A549 (cell line): Measurements from ENCODE around the gene ARHGEF38. TPM values are rescaled to one million over a fixed set of nuclear protein-coding genes. Genes with fewer than 3 reads are reported as not detected.

ENCODE experiments used
- ATAC-seq, 2 experiments: fragments of 200-7000 bp in 1 of 2; fragments of >200 bp in 1 of 2; cut with Nextera tagmentation in 1 of 2; cut with Tn5 transposase in 1 of 2; 3 replicates each; pipeline versions ENCODE4 v1.8.0 to v1.9.1; 2018 to 2020; ENCODE audit warnings: mild to moderate bottlenecking in 1 of 2, moderate library complexity in 1 of 2
- CTCF ChIA-PET: fragments of 300-600 bp; sonication (Branson Sonifier 250); formaldehyde crosslinking; extraction: SDS; loops from one replicate; lab custom pipeline; 2021; ENCODE audit warnings: antibody characterized with exemption, inconsistent platforms; lab: Yijun Ruan, JAX
- POLR2A ChIA-PET: fragments of 350-600 bp; formaldehyde crosslinking; extraction: SDS; loops from one replicate; lab custom pipeline; 2021; ENCODE audit warnings: antibody characterized with exemption, inconsistent platforms; lab: Yijun Ruan, JAX
- DNase-seq, 2 experiments: peaks; one replicate each; pipeline versions ENCODE4 v3.0.0 to v3.0.0-alpha.2; 2011 to 2016; ENCODE audit warnings: low read depth in 1 of 2, low spot score in 1 of 2
- FAIRE-seq: peaks from 2 replicates; lab custom pipeline; 2011; peaks lifted over from hg19 to GRCh38; lab: Jason Lieb, UNC
- H3K27ac ChIP-seq, 2 experiments: fragments of >200 bp; sonication (Bioruptor Twin); formaldehyde crosslinking; 3 replicates each; pipeline ENCODE4 v1.5.1; 2016 to 2017
- H3K4me1 ChIP-seq: fragments of >200 bp; sonication (Bioruptor Twin); formaldehyde crosslinking; 3 replicates; pipeline ENCODE4 v1.6.1; 2016
- H3K4me2 ChIP-seq: fragments of >200 bp; sonication (Bioruptor Twin); formaldehyde crosslinking; 3 replicates; pipeline ENCODE4 v1.6.1; 2016
- H3K4me3 ChIP-seq: fragments of >200 bp; sonication (Bioruptor Twin); formaldehyde crosslinking; 3 replicates; pipeline ENCODE4 v1.5.1; 2016
- H3K9me3 ChIP-seq: fragments of >200 bp; sonication (Bioruptor Twin); formaldehyde crosslinking; 3 replicates; pipeline ENCODE4 v1.6.1; 2016
- ATOH8 ChIP-seq: fragments of 250-450 bp; sonication (Bioruptor Pico); IDR thresholded peaks from 2 replicates; pipeline ENCODE4 v1.5.0; 2020; ENCODE audit warnings: low read depth, mild to moderate bottlenecking, moderate library complexity
- CBX2 ChIP-seq: fragments of 200-600 bp; sonication (generic); IDR thresholded peaks from 2 replicates; pipeline ENCODE4 v1.6.1; 2016; ENCODE audit warnings: low read depth, mild to moderate bottlenecking, borderline replicate concordance
- CHD2 ChIP-seq: fragments of 150-350 bp; IDR thresholded peaks from 2 replicates; pipeline ENCODE4 v1.6.1; 2014; ENCODE audit warnings: low read length; ENCODE audit not compliant: partially characterized antibody
- ESRRA ChIP-seq: fragments of 150-350 bp; IDR thresholded peaks from 2 replicates; pipeline ENCODE4 v1.6.1; 2014; ENCODE audit warnings: mild to moderate bottlenecking, low read length, borderline replicate concordance
- FOSB ChIP-seq: fragments of 250-450 bp; sonication (Bioruptor Pico); IDR thresholded peaks from 2 replicates; pipeline ENCODE4 v1.5.0; 2020; ENCODE audit warnings: mild to moderate bottlenecking, moderate library complexity
- FOSL2 ChIP-seq, 2 experiments: fragments of 450-650 bp in 1 of 2; fragments of >200 bp in 1 of 2; sonication (Bioruptor Twin) in 1 of 2; formaldehyde crosslinking; IDR thresholded peaks; 2 replicates each; pipeline versions ENCODE4 v1.5.0 to v1.6.1; 2016 to 2020; ENCODE audit warnings: mild to moderate bottlenecking in 1 of 2, moderate library complexity in 1 of 2
- FOXS1 ChIP-seq: fragments of 250-450 bp; sonication (Bioruptor Pico); IDR thresholded peaks from 2 replicates; pipeline ENCODE4 v1.5.0; 2020; ENCODE audit warnings: mild to moderate bottlenecking, moderate library complexity
- GATA3 ChIP-seq: IDR thresholded peaks from 2 replicates; pipeline ENCODE4 v1.6.1; 2012; ENCODE audit warnings: borderline replicate concordance
- HMGXB4 ChIP-seq: fragments of 250-450 bp; sonication (Bioruptor Pico); IDR thresholded peaks from 2 replicates; pipeline ENCODE4 v1.5.0; 2021; ENCODE audit warnings: mild to moderate bottlenecking, moderate library complexity, borderline replicate concordance
- HOXB13 ChIP-seq: fragments of 250-450 bp; sonication (Bioruptor Pico); IDR thresholded peaks from 2 replicates; pipeline ENCODE4 v1.5.0; 2020; ENCODE audit warnings: low read depth, mild to moderate bottlenecking, moderate library complexity
- JUN ChIP-seq, 2 experiments: fragments of >200 bp; sonication (Bioruptor Twin); formaldehyde crosslinking; IDR thresholded peaks; 2 replicates in 1 of 2; 3 replicates in 1 of 2; pipeline ENCODE4 v1.6.1; 2016 to 2017
- KDM1A ChIP-seq: fragments of 200-600 bp; sonication (generic); IDR thresholded peaks from 2 replicates; pipeline ENCODE4 v1.6.1; 2016; ENCODE audit warnings: low read depth, mild to moderate bottlenecking
- KDM5A ChIP-seq: fragments of 200-600 bp; sonication (generic); IDR thresholded peaks from 2 replicates; pipeline ENCODE4 v1.6.1; 2016; ENCODE audit warnings: antibody characterized with exemption, mild to moderate bottlenecking
- MAFK ChIP-seq: fragments of 450-650 bp; IDR thresholded peaks from 2 replicates; pipeline ENCODE4 v1.6.1; 2014; ENCODE audit not compliant: partially characterized antibody
- MAX ChIP-seq: IDR thresholded peaks from 2 replicates; pipeline ENCODE4 v1.6.1; 2012
- MAZ ChIP-seq: fragments of 150-350 bp; IDR thresholded peaks from 2 replicates; pipeline ENCODE4 v1.6.1; 2014; ENCODE audit warnings: antibody characterized with exemption, low read depth, low read length, borderline replicate concordance
- RFX5 ChIP-seq: fragments of 450-650 bp; IDR thresholded peaks from 2 replicates; pipeline ENCODE4 v1.7.1; 2014; ENCODE audit warnings: antibody characterized with exemption, mild to moderate bottlenecking, moderate library complexity
- SMC3 ChIP-seq: fragments of >200 bp; sonication (Bioruptor Twin); formaldehyde crosslinking; IDR thresholded peaks from 3 replicates; pipeline ENCODE4 v1.6.1; 2018; ENCODE audit warnings: inconsistent platforms
- SREBF2 ChIP-seq: fragments of 450-650 bp; IDR thresholded peaks from 2 replicates; pipeline ENCODE4 v1.6.1; 2014; ENCODE audit warnings: mild to moderate bottlenecking, moderate library complexity
- TFCP2L1 ChIP-seq: fragments of 250-450 bp; sonication (Bioruptor Pico); IDR thresholded peaks from 2 replicates; pipeline ENCODE4 v1.5.0; 2021; ENCODE audit warnings: mild to moderate bottlenecking
- USF2 ChIP-seq: fragments of 450-650 bp; IDR thresholded peaks from 2 replicates; pipeline ENCODE4 v1.6.1; 2014; ENCODE audit warnings: antibody characterized with exemption
- WGBS: methylation state at CpG from one replicate; pipeline ENCODE4 v1.1.6; 2017; ENCODE audit errors: missing lambda C conversion rate; 5-methylcytosine and 5-hydroxymethylcytosine counted together
- polyA plus RNA-seq, 4 experiments: library from polyadenylated mRNA; depleted of rRNA in 3 of 4; stranded (reverse); fragments of >200 nt; fragmentation: RNase III in 1 of 4; extraction: RNeasy Plus Mini Kit Qiagen cat#74134 plus additional on column Dnase treatment in 1 of 4; gene quantifications; 2 replicates in 3 of 4; 3 replicates in 1 of 4; pipeline ENCODE4 v1.2.3, GENCODE V29; 2011 to 2017

ARHGEF38 gene
- polyA plus RNA-seq, 2 of the 4 experiments (the other 2 are of a cell fraction), result 0.05 TPM; not detected in 1

- TF ChIP-seq ESRRA, result no peak
- no peak for TF ChIP-seq MAX
- TF ChIP-seq CHD2, result no peak
- CTCF ChIA-PET, result no interaction called here
- FAIRE-seq (no peak), DNase-seq (no peak), ATAC-seq (no peak)
- 94% methylated on average over 6 of the region's 8 CpGs for WGBS
- H3K9me3 ChIP-seq, result no peaks in the 10 kb centered on the region
- H3K4me1 ChIP-seq, result no peaks in the 10 kb centered on the region
- POLR2A ChIA-PET, result no interaction called here
- no peak overlapping the region for H3K27ac ChIP-seq
- no peak overlapping the region for H3K4me2 ChIP-seq
- no peak overlapping the region for H3K4me3 ChIP-seq
Observed at GRCh38 chr4:105527081-105527480, 25.3 kb upstream of the ARHGEF38 start.

- Histone ChIP-seq H3K9me3 (no peaks in the 10 kb centered on the region), H3K4me1 (no peaks in the 10 kb centered on the region), H3K27ac (no peak overlapping the region), H3K4me3 (no peak overlapping the region), H3K4me2 (no peak overlapping the region)
- FAIRE-seq, result no peak
- ATAC-seq, result no peak
- TF ChIP-seq TFCP2L1 (CRISPR knock-in tag) (no peak), KDM1A (no peak), FOSL2 (IDR thresholded peaks at IDR 0.05) (no peak), FOSL2 (CRISPR knock-in tag; IDR thresholded peaks at IDR 0.05) (no peak), MAZ (no peak), CBX2 (no peak), FOXS1 (no peak), FOSB (CRISPR knock-in tag) (no peak), HMGXB4 (no peak), KDM5A (no peak)
- ChIA-PET POLR2A (no interaction called here), CTCF (no interaction called here)
- no peak for DNase-seq
- WGBS, result 81% methylated on average over 1 of the region's 1 CpG
Observed at GRCh38 chr4:105536601-105537000, 15.8 kb upstream of the ARHGEF38 start.

- CTCF ChIA-PET, result interaction anchor here (0.6 kb wide), 1 partner anchor 119 kb away, joined by 3 read pairs; no protein-coding TSS in a partner anchor
- no peak for TF ChIP-seq JUN (IDR thresholded peaks at IDR 0.05)
- TF ChIP-seq ESRRA, result no peak
- TF ChIP-seq KDM5A, result no peak
- no peak for TF ChIP-seq CHD2
- no peak for TF ChIP-seq ATOH8
- TF ChIP-seq MAFK, result no peak
- TF ChIP-seq RFX5, result no peak
- TF ChIP-seq USF2, result no peak
- no peak for TF ChIP-seq SMC3
- TF ChIP-seq FOSL2 (IDR thresholded peaks at IDR 0.05), result no peak
- TF ChIP-seq FOSL2 (CRISPR knock-in tag; IDR thresholded peaks at IDR 0.05), result no peak
- no peak for TF ChIP-seq GATA3
- TF ChIP-seq SREBF2, result no peak
- TF ChIP-seq CBX2, result no peak
- TF ChIP-seq KDM1A, result no peak
- TF ChIP-seq HOXB13 (CRISPR knock-in tag), result no peak
- TF ChIP-seq, all 56 proteins: peak for 0
- Histone ChIP-seq H3K4me3 (no peak overlapping the region), H3K4me1 (no peaks in the 10 kb centered on the region), H3K27ac (no peak overlapping the region), H3K4me2 (no peak overlapping the region), H3K9me3 (no peaks in the 10 kb centered on the region)
- WGBS, result 72% methylated on average over 4 of the region's 4 CpGs
- FAIRE-seq, result no peak
- POLR2A ChIA-PET, result no interaction called here
- DNase-seq, result no peak
- no peak for ATAC-seq
Observed at GRCh38 chr4:105541420-105541819, 11.0 kb upstream of the ARHGEF38 start.
